GM18517 (cell line): Measurements from ENCODE around the gene MAP2K5.
"Not testable (repeated sequence)": the region's sequence is repeated elsewhere in the genome, so short reads cannot be mapped to it uniquely, and the experiment has no call there.

ENCODE experiments used
- ATAC-seq: cut with Tn5 transposase; IDR thresholded peaks from one replicate; pipeline ENCODE4 v1.9.1; 2021; ENCODE audit warnings: mild to moderate bottlenecking, moderate library complexity; ENCODE audit not compliant: unreplicated experiment

Gene MAP2K5

GRCh38 chr15:67592245-67592644 lies 49.7 kb downstream of the MAP2K5 start:
- no peak for ATAC-seq

GRCh38 chr15:67593562-67593961 lies 51.1 kb downstream of the MAP2K5 start:
- no peak for ATAC-seq

GRCh38 chr15:67594770-67595169 lies 52.3 kb downstream of the MAP2K5 start:
- no peak for ATAC-seq

- ATAC-seq = no peak
These were observed 53.1 kb downstream of the MAP2K5 start for GRCh38 chr15:67595572-67595971.

- no peak for ATAC-seq
These were observed 58.6 kb downstream of the MAP2K5 start for GRCh38 chr15:67601073-67601472.

GRCh38 chr15:67603063-67603462 lies 60.6 kb downstream of the MAP2K5 start:
- no peak for ATAC-seq

GRCh38 chr15:67605871-67606270 lies 63.4 kb downstream of the MAP2K5 start:
- no peak for ATAC-seq

GRCh38 chr15:67606742-67607141 lies 64.2 kb downstream of the MAP2K5 start:
- no peak for ATAC-seq

- no peak for ATAC-seq
These were observed 64.8 kb downstream of the MAP2K5 start for GRCh38 chr15:67607329-67607728.

GRCh38 chr15:67607959-67608637 lies 65.6 kb downstream of the MAP2K5 start:
- no peak for ATAC-seq

- ATAC-seq = no peak
These were observed 66.1 kb downstream of the MAP2K5 start for GRCh38 chr15:67608638-67608959.

GRCh38 chr15:67611370-67612369 lies 69.2 kb downstream of the MAP2K5 start:
- no peak for ATAC-seq

GRCh38 chr15:67613211-67613610 lies 70.7 kb downstream of the MAP2K5 start:
- no peak for ATAC-seq

GRCh38 chr15:67613708-67614107 lies 71.2 kb downstream of the MAP2K5 start:
- no peak for ATAC-seq

- ATAC-seq = not testable (repeated sequence)
These were observed 72.6 kb downstream of the MAP2K5 start for GRCh38 chr15:67615131-67615534.

- ATAC-seq = no peak
These were observed 75.8 kb downstream of the MAP2K5 start for GRCh38 chr15:67618297-67618696.

- ATAC-seq = no peak
These were observed 79.6 kb downstream of the MAP2K5 start for GRCh38 chr15:67622110-67622509.

GRCh38 chr15:67632261-67632660 lies 89.8 kb downstream of the MAP2K5 start:
- ATAC-seq = no peak

- not testable (repeated sequence) for ATAC-seq
These were observed 93.4 kb downstream of the MAP2K5 start for GRCh38 chr15:67635950-67636349.

GRCh38 chr15:67639591-67639990 lies 97.1 kb downstream of the MAP2K5 start:
- ATAC-seq = no peak

GRCh38 chr15:67641453-67641852 lies 99.0 kb downstream of the MAP2K5 start:
- no peak for ATAC-seq

- no peak for ATAC-seq
These were observed 104.3 kb downstream of the MAP2K5 start for GRCh38 chr15:67646847-67647246.
